CD4-positive, alpha-beta T cell (primary cell): ENCODE data around the gene SCAMP1. TPM values are rescaled to one million over a fixed set of nuclear protein-coding genes. Genes with fewer than 3 reads are reported as not detected.
A peak's percentile ranks its signal among the peaks of the same experiment; 100 is the strongest.

Experiments
- ATAC-seq: fragments of 200-7000 bp; cut with Tn5 transposase; one replicate; pipeline ENCODE4 v1.10.0; 2022; ENCODE audit warnings: mild to moderate bottlenecking; ENCODE audit not compliant: poor library complexity
- CTCF ChIA-PET: fragments of 350-600 bp; sonication (Branson Sonifier 250); formaldehyde crosslinking; loops from one replicate; lab custom pipeline; 2021; ENCODE audit warnings: antibody characterized with exemption, inconsistent platforms; lab: Charles Lee
- POLR2A ChIA-PET: fragments of 350-600 bp; sonication (Branson Sonifier 250); formaldehyde crosslinking; loops from one replicate; lab custom pipeline; 2021; ENCODE audit warnings: antibody characterized with exemption, inconsistent platforms; lab: Charles Lee
- DNase-seq, 14 experiments: peaks; one replicate each; pipeline ENCODE4 v3.0.0-alpha.2; 2013 to 2020; ENCODE audit warnings: mixed read lengths in 2 of 14
- H3K27ac ChIP-seq, 2 donors: one replicate each; pipeline versions ENCODE4 v1.5.1 to v1.7.0; 2013; ENCODE audit warnings: low read length in 2 of 2, low read depth in 1 of 2, mild to moderate bottlenecking in 1 of 2
- H3K27me3 ChIP-seq, 2 experiments: 1 replicate in 1 of 2; 2 replicates in 1 of 2; pipeline versions ENCODE4 v1.6.1 to v1.7.0; 2013; ENCODE audit warnings: low read length in 2 of 2, control low read depth in 1 of 2, mild to moderate bottlenecking in 1 of 2, moderate library complexity in 1 of 2; ENCODE audit not compliant: insufficient read depth in 2 of 2, control insufficient read depth in 1 of 2
- H3K36me3 ChIP-seq: one replicate; pipeline ENCODE4 v1.6.1; 2013; ENCODE audit warnings: low read length, control low read depth; ENCODE audit not compliant: insufficient read depth
- H3K4me1 ChIP-seq: one replicate; pipeline ENCODE4 v1.6.1; 2013; ENCODE audit warnings: low read length, control low read depth; ENCODE audit not compliant: insufficient read depth
- H3K4me3 ChIP-seq: one replicate; pipeline ENCODE4 v1.5.1; 2013; ENCODE audit warnings: mild to moderate bottlenecking, low read length, moderate library complexity
- H3K9me3 ChIP-seq, 2 experiments: 1 replicate in 1 of 2; 2 replicates in 1 of 2; pipeline versions ENCODE4 v1.6.1 to v1.7.0; 2013; ENCODE audit warnings: low read length in 2 of 2, mild to moderate bottlenecking in 2 of 2, control low read depth in 1 of 2, moderate library complexity in 1 of 2; ENCODE audit not compliant: control insufficient read depth in 1 of 2, insufficient read depth in 1 of 2
- H3K27ac Mint-ChIP-seq: one replicate; pipeline ENCODE4 v1.8.0; 2020; ENCODE audit warnings: mixed read lengths
- H3K27me3 Mint-ChIP-seq: one replicate; pipeline ENCODE4 v1.8.0; 2021; ENCODE audit warnings: mixed read lengths
- H3K36me3 Mint-ChIP-seq: one replicate; pipeline ENCODE4 v1.8.0; 2021; ENCODE audit warnings: low read depth, mixed read lengths
- H3K4me1 Mint-ChIP-seq: one replicate; pipeline ENCODE4 v1.8.0; 2021; ENCODE audit warnings: low read depth, mixed read lengths
- H3K4me3 Mint-ChIP-seq: one replicate; pipeline ENCODE4 v1.8.0; 2020; ENCODE audit warnings: mild to moderate bottlenecking, mixed read lengths
- H3K9me3 Mint-ChIP-seq: one replicate; pipeline ENCODE4 v1.8.0; 2020; ENCODE audit warnings: mixed read lengths
- CTCF ChIP-seq: fragments of 200-600 bp; IDR thresholded peaks from one replicate; pipeline ENCODE4 v1.8.0; 2022; ENCODE audit warnings: antibody characterized with exemption, mild to moderate bottlenecking
- intact Hi-C, 2 experiments: fragments of 100-400 bp; cut with DNase I in 1 of 2; cut with micrococcal nuclease in 1 of 2; formaldehyde crosslinking; loops; one replicate each; pipeline versions ENCODE4 v1.15.1 to v1.9.0; 2023 to 2025; cut with DNase I, micrococcal nuclease
- polyA plus RNA-seq, 2 donors: library from polyadenylated mRNA; unstranded; fragments of 120-200 nt; gene quantifications; one replicate each; pipeline ENCODE4 v1.2.1, GENCODE V29; 2013
- total RNA-seq, 174 experiments: library from RNA in 2 of 174; stranded (reverse) in 2 of 174; gene quantifications; one replicate each; pipeline ENCODE4 v1.2.3 and lab custom pipeline; 2021 to 2026

SCAMP1 gene
- total RNA-seq: 10 to 100 TPM; 16.0 to 18.4 TPM
- polyA plus RNA-seq (2013, experiment 1 of 2): 13.7 TPM
- polyA plus RNA-seq (2013, experiment 2 of 2): 16.2 TPM
- total RNA-seq (lab: John Stamatoyannopoulos, UW): 7.1 to 84.7 (median 44.5) reads per million in 172 experiments

DNA sequence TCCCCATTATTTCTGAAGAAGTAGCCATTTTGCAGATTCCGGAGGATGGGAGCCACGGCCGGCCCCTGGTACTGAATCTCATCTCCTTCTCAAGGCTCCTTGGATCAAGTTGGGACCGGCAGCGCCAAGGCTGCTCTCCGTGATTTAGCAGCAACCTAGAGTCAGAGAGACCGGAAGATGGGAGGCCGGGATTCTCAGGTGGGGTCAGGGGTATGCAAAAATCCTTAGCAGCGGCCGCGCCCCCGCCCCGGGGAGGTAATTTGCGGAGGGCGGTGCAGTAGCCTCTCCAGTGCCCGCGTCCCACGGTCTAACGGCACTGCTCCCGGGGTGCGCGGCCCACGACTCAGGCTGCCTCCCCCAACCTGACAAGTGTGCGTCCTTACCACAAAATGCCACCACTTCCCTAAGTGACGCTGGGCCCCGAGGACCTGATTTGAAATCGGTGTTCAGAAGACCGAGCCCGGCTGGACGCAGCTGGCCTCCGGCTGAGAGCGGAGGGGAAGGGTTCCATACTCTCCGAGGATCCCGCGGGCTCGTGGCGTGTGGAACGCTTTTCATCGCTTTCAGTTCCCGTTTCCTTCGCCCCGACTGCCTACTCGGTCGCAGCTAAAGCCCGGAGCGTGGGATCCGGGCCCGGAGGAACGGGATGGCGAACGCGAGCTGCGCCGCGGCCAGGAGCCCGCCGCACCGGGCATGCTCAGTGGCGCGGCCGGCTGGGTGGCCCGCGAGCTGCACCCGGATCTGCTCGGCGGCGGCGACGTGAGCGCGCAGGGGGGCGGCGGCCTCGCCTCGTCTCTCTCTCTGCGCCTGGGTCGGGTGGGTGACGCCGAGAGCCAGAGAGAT is at the start of gene SCAMP1:
TSS of gene SCAMP1 (plus strand) at position 787 of the 843 bp plus-strand sequence. CDS start at position 842, 55 bp downstream.
- no peaks in the 10 kb centered on the region for H3K9me3 Mint-ChIP-seq
- ChIA-PET CTCF (interaction anchor here (1.2 to 4.5 kb wide), 7 partner anchors 14 to 624 kb away, joined by 3 to 46 read pairs (median 4); partner anchors contain the start of gene AP3B1), POLR2A (interaction anchor here (0.7 to 4.1 kb wide), 15 partner anchors 10 to 876 kb away, joined by 3 to 253 read pairs (median 4); partner anchors contain the start of genes AP3B1, ARSB and WDR41)
- peaks cover 35% of the 10 kb centered on the region for H3K36me3 Mint-ChIP-seq
- DNase-seq: peak; percentile 80 to 96 (median 90)
- peak within 1 kb of the TSS; percentile 91 for H3K4me3 Mint-ChIP-seq
- peak within 1 kb of the TSS; percentile 83 for H3K27ac Mint-ChIP-seq
- H3K27ac ChIP-seq: peak within 1 kb of the TSS; percentile 86 to 87
- H3K4me1 ChIP-seq: peaks cover 23% of the 10 kb centered on the region
- H3K27me3 ChIP-seq: no peaks in the 10 kb centered on the region
- peak within 1 kb of the TSS; percentile 96 for H3K4me3 ChIP-seq
- peaks cover 53% of the 10 kb centered on the region for H3K4me1 Mint-ChIP-seq
- ATAC-seq: peak; percentile 79
- intact Hi-C loops: loop anchor here (1.0 to 10.0 kb wide), 6 partner anchors 66 to 1335 kb away; partner anchors contain the start of genes AP3B1 (in 2 of the 2), ARSB (in 1 of the 2), JMY (in 1 of the 2) and TBCA (in 1 of the 2)
- H3K36me3 ChIP-seq: no peaks in the 10 kb centered on the region
- peak; percentile 27 for TF ChIP-seq CTCF
- H3K9me3 ChIP-seq: no peaks in the 10 kb centered on the region
- H3K27me3 Mint-ChIP-seq: no peaks in the 10 kb centered on the region

- no peaks in the 10 kb centered on the region for H3K36me3 Mint-ChIP-seq
- no peak overlapping the region for H3K4me3 Mint-ChIP-seq
- Histone ChIP-seq H3K9me3 (no peaks in the 10 kb centered on the region), H3K27me3 (no peaks in the 10 kb centered on the region), H3K27ac (no peak overlapping the region), H3K36me3 (no peaks in the 10 kb centered on the region), H3K4me1 (no peaks in the 10 kb centered on the region), H3K4me3 (no peak overlapping the region)
- DNase-seq: no peak
- no peaks in the 10 kb centered on the region for H3K4me1 Mint-ChIP-seq
- TF ChIP-seq CTCF: no peak
- no peak overlapping the region for H3K27ac Mint-ChIP-seq
- H3K27me3 Mint-ChIP-seq: peaks cover 6% of the 10 kb centered on the region
- H3K9me3 Mint-ChIP-seq: no peaks in the 10 kb centered on the region
- no peak for ATAC-seq
- CTCF ChIA-PET: interaction anchor here (1.3 kb wide), 1 partner anchor 17 kb away, joined by 4 read pairs; no protein-coding TSS in a partner anchor
- intact Hi-C loops: no loop called here
- POLR2A ChIA-PET: no interaction called here
These were observed 42.9 kb upstream of the SCAMP1 start for GRCh38 chr5:78317515-78317914.

DNA sequence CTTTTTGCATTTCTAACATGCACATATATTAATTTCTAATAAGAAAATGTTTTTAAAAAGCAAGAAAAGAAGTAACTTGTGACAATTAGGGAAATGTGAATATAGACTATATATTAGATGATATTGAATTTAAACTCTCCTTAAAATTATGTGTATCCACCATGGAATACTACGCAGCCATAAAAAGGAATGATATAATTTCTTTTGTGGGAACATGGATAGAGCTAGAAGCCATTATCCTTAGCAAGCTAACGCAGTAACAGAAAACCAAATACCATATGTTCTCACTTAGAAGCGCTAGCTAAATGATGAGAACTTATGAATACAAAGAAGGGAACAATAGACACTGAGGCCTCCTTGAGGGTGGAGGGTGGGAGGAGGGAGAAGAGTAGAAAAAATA is 42.1 kb upstream of the SCAMP1 start:
- Mint-ChIP-seq H3K27me3 (no peaks in the 10 kb centered on the region), H3K4me1 (no peaks in the 10 kb centered on the region), H3K36me3 (no peaks in the 10 kb centered on the region), H3K4me3 (no peak overlapping the region), H3K27ac (no peak overlapping the region), H3K9me3 (no peaks in the 10 kb centered on the region)
- intact Hi-C loops: no loop called here
- no peaks in the 10 kb centered on the region for H3K36me3 ChIP-seq
- DNase-seq: no peak
- ChIA-PET POLR2A (no interaction called here), CTCF (no interaction called here)
- H3K27ac ChIP-seq: no peak overlapping the region
- ATAC-seq: no peak
- TF ChIP-seq CTCF: no peak
- no peaks in the 10 kb centered on the region for H3K4me1 ChIP-seq
- H3K9me3 ChIP-seq: no peaks in the 10 kb centered on the region
- no peaks in the 10 kb centered on the region for H3K27me3 ChIP-seq
- no peak overlapping the region for H3K4me3 ChIP-seq
